GM21576 (cell line): ENCODE measurements around the gene VEPH1.

Experiments
- ATAC-seq: cut with Tn5 transposase; IDR thresholded peaks from one replicate; pipeline ENCODE4 v1.9.1; 2021; ENCODE audit warnings: mild to moderate bottlenecking, moderate library complexity; ENCODE audit not compliant: unreplicated experiment

VEPH1 gene

GRCh38 chr3:157502916-157503595 lies at the start of gene VEPH1:
Gene VEPH1 (minus strand): TSS chr3:157503416. CDS start chr3:157495349, 8,067 bp downstream.
- no peak for ATAC-seq

GRCh38 chr3:157551961-157552360 lies 48.7 kb upstream of the VEPH1 start:
- ATAC-seq, result no peak

- ATAC-seq, result no peak
Observed at GRCh38 chr3:157549498-157549897, 46.3 kb upstream of the VEPH1 start.

- ATAC-seq, result no peak
Observed at GRCh38 chr3:157544501-157545130, 41.4 kb upstream of the VEPH1 start.

- no peak for ATAC-seq
Observed at GRCh38 chr3:157543501-157544035, 40.4 kb upstream of the VEPH1 start.

- ATAC-seq, result no peak
Observed at GRCh38 chr3:157542711-157543500, 39.7 kb upstream of the VEPH1 start.

- ATAC-seq, result no peak
Observed at GRCh38 chr3:157541506-157542236, 38.5 kb upstream of the VEPH1 start.

- ATAC-seq, result no peak
Observed at GRCh38 chr3:157540656-157541055, 37.4 kb upstream of the VEPH1 start.

GRCh38 chr3:157535667-157536066 lies 32.5 kb upstream of the VEPH1 start:
- no peak for ATAC-seq

GRCh38 chr3:157534725-157535161 lies 31.5 kb upstream of the VEPH1 start:
- ATAC-seq, result no peak

GRCh38 chr3:157533298-157534070 lies 30.3 kb upstream of the VEPH1 start:
- ATAC-seq, result no peak

- peak; percentile 91 for ATAC-seq
Observed at GRCh38 chr3:157532529-157533297, 29.5 kb upstream of the VEPH1 start.

GRCh38 chr3:157531771-157532170 lies 28.6 kb upstream of the VEPH1 start:
- no peak for ATAC-seq

GRCh38 chr3:157531301-157531660 lies 28.1 kb upstream of the VEPH1 start:
- no peak for ATAC-seq

- no peak for ATAC-seq
Observed at GRCh38 chr3:157530637-157531300, 27.6 kb upstream of the VEPH1 start.

GRCh38 chr3:157529751-157530150 lies 26.5 kb upstream of the VEPH1 start:
- ATAC-seq, result no peak

GRCh38 chr3:157529085-157529484 lies 25.9 kb upstream of the VEPH1 start:
- no peak for ATAC-seq

GRCh38 chr3:157527131-157527881 lies 24.1 kb upstream of the VEPH1 start:
- no peak for ATAC-seq
